HEK293 (cell line): Measurements from ENCODE around the gene DGCR2.

ENCODE experiments used
- CTCF ChIA-PET: fragments of 350-600 bp; formaldehyde crosslinking; extraction: SDS; loops from one replicate; lab custom pipeline; 2021; ENCODE audit warnings: antibody characterized with exemption; lab: Yijun Ruan, JAX
- POLR2A ChIA-PET: fragments of 300-600 bp; formaldehyde crosslinking; extraction: SDS; loops from one replicate; lab custom pipeline; 2020; ENCODE audit warnings: antibody characterized with exemption, inconsistent platforms; lab: Yijun Ruan, JAX
- H3K27ac ChIP-seq: fragments of 200-500 bp; sonication (Bioruptor generic); 2 replicates; pipeline ENCODE4 v1.5.1; 2014; ENCODE audit warnings: low read depth, low read length, control low read depth, inconsistent platforms; ENCODE audit errors: extremely low read depth
- H3K36me3 ChIP-seq, 2 experiments: fragments of 200-500 bp in 1 of 2; sonication (Bioruptor generic) in 1 of 2; 1 replicate in 1 of 2; 2 replicates in 1 of 2; pipeline ENCODE4 v1.5.1; 2014 to 2017; ENCODE audit warnings: inconsistent platforms in 2 of 2, low read length in 2 of 2; ENCODE audit not compliant: control insufficient read depth in 2 of 2, insufficient read depth in 1 of 2
- H3K4me1 ChIP-seq: fragments of 200-500 bp; sonication (Bioruptor generic); 2 replicates; pipeline ENCODE4 v1.5.1; 2014; ENCODE audit warnings: mild to moderate bottlenecking, low read length, inconsistent platforms; ENCODE audit not compliant: control insufficient read depth, insufficient read depth
- H3K4me3 ChIP-seq: 2 replicates; pipeline ENCODE4 v1.5.1; 2011; ENCODE audit warnings: low read depth, mild to moderate bottlenecking, control low read depth, low read length, moderate library complexity
- H3K9me3 ChIP-seq: fragments of 200-500 bp; sonication (Bioruptor generic); 2 replicates; pipeline ENCODE4 v1.5.1; 2014; ENCODE audit warnings: low read depth, low read length, inconsistent platforms; ENCODE audit not compliant: control insufficient read depth, insufficient read depth
- EGR2 ChIP-seq: fragments of 450-650 bp; formaldehyde crosslinking; IDR thresholded peaks from 2 replicates; pipeline ENCODE4 v1.5.1; 2016; ENCODE audit warnings: low read depth, missing biosample characterization, missing genetic modification characterization
- GLIS1 ChIP-seq: fragments of 450-650 bp; formaldehyde crosslinking; IDR thresholded peaks from 2 replicates; pipeline ENCODE4 v1.5.1; 2016; ENCODE audit warnings: missing biosample characterization, missing genetic modification characterization
- PATZ1 ChIP-seq: fragments of 450-650 bp; formaldehyde crosslinking; IDR thresholded peaks from 2 replicates; pipeline ENCODE4 v1.5.1; 2016; ENCODE audit warnings: missing biosample characterization, missing genetic modification characterization
- SCRT2 ChIP-seq: fragments of 450-650 bp; formaldehyde crosslinking; IDR thresholded peaks from 2 replicates; pipeline ENCODE4 v1.5.1; 2016; ENCODE audit warnings: missing biosample characterization, missing genetic modification characterization
- ZFHX2 ChIP-seq: fragments of 450-650 bp; formaldehyde crosslinking; conservative IDR thresholded peaks from 2 replicates; pipeline ENCODE4 v1.5.1; 2016; ENCODE audit warnings: missing biosample characterization, missing genetic modification characterization
- ZNF10 ChIP-seq: fragments of 450-650 bp; formaldehyde crosslinking; IDR thresholded peaks from 2 replicates; pipeline ENCODE4 v1.5.1; 2017; ENCODE audit warnings: missing biosample characterization, missing genetic modification characterization
- ZNF114 ChIP-seq: fragments of 450-650 bp; formaldehyde crosslinking; IDR thresholded peaks from 2 replicates; pipeline ENCODE4 v1.5.0; 2017; ENCODE audit warnings: missing biosample characterization, missing genetic modification characterization
- ZNF148 ChIP-seq: fragments of 450-650 bp; formaldehyde crosslinking; IDR thresholded peaks from 2 replicates; pipeline ENCODE4 v1.5.0; 2017; ENCODE audit warnings: missing biosample characterization, missing genetic modification characterization, borderline replicate concordance
- ZNF16 ChIP-seq: fragments of 450-650 bp; formaldehyde crosslinking; IDR thresholded peaks from 2 replicates; pipeline ENCODE4 v1.5.1; 2016; ENCODE audit warnings: low read depth, missing biosample characterization, missing genetic modification characterization
- ZNF174 ChIP-seq: fragments of 450-650 bp; formaldehyde crosslinking; IDR thresholded peaks from 2 replicates; pipeline ENCODE4 v1.5.0; 2017; ENCODE audit warnings: missing biosample characterization, mild to moderate bottlenecking, missing genetic modification characterization
- ZNF19 ChIP-seq: fragments of 450-650 bp; formaldehyde crosslinking; IDR thresholded peaks from 2 replicates; pipeline ENCODE4; 2016; ENCODE audit warnings: missing biosample characterization, missing genetic modification characterization, low read depth
- ZNF302 ChIP-seq: fragments of 450-650 bp; formaldehyde crosslinking; IDR thresholded peaks from 2 replicates; pipeline ENCODE4 v1.5.1; 2016; ENCODE audit warnings: missing biosample characterization, missing genetic modification characterization, low read depth
- ZNF335 ChIP-seq: fragments of 450-650 bp; formaldehyde crosslinking; conservative IDR thresholded peaks from 2 replicates; pipeline ENCODE4 v1.5.1; 2016; ENCODE audit warnings: missing biosample characterization, missing genetic modification characterization
- ZNF341 ChIP-seq: fragments of 450-650 bp; formaldehyde crosslinking; IDR thresholded peaks from 2 replicates; pipeline ENCODE4; 2016; ENCODE audit warnings: low read depth, missing biosample characterization, missing genetic modification characterization
- ZNF354C ChIP-seq: fragments of 450-650 bp; formaldehyde crosslinking; IDR thresholded peaks from 2 replicates; pipeline ENCODE4 v1.5.1; 2016; ENCODE audit warnings: missing biosample characterization, missing genetic modification characterization, low read depth, borderline replicate concordance
- ZNF394 ChIP-seq: fragments of 450-650 bp; formaldehyde crosslinking; IDR thresholded peaks from 2 replicates; pipeline ENCODE4 v1.5.1; 2016; ENCODE audit warnings: missing biosample characterization, missing genetic modification characterization, mild to moderate bottlenecking, moderate library complexity, borderline replicate concordance
- ZNF426 ChIP-seq: fragments of 450-650 bp; formaldehyde crosslinking; IDR thresholded peaks from 2 replicates; pipeline ENCODE4 v1.5.1; 2017; ENCODE audit warnings: missing biosample characterization, missing genetic modification characterization, mild to moderate bottlenecking, inconsistent platforms, moderate library complexity
- ZNF513 ChIP-seq: fragments of 450-650 bp; IDR thresholded peaks from 2 replicates; pipeline ENCODE4 v1.5.1; 2018; ENCODE audit warnings: missing biosample characterization, missing genetic modification characterization
- ZNF571 ChIP-seq: fragments of 450-650 bp; formaldehyde crosslinking; IDR thresholded peaks from 2 replicates; pipeline ENCODE4 v1.5.0; 2017; ENCODE audit warnings: missing biosample characterization, missing genetic modification characterization
- ZNF623 ChIP-seq: fragments of 450-650 bp; formaldehyde crosslinking; IDR thresholded peaks from 2 replicates; pipeline ENCODE4 v1.5.1; 2016; ENCODE audit warnings: missing biosample characterization, missing genetic modification characterization
- ZNF624 ChIP-seq: fragments of 450-650 bp; formaldehyde crosslinking; IDR thresholded peaks from 2 replicates; pipeline ENCODE4 v1.5.1; 2017; ENCODE audit warnings: missing biosample characterization, missing genetic modification characterization
- ZNF626 ChIP-seq: fragments of 450-650 bp; sonication (Bioruptor Pico); formaldehyde crosslinking; IDR thresholded peaks from 2 replicates; pipeline ENCODE4 v1.5.1; 2018; ENCODE audit warnings: missing biosample characterization, missing genetic modification characterization, inconsistent platforms
- ZNF777 ChIP-seq: fragments of 450-650 bp; formaldehyde crosslinking; IDR thresholded peaks from 2 replicates; pipeline ENCODE4 v1.5.1; 2017; ENCODE audit warnings: missing biosample characterization, missing genetic modification characterization, borderline replicate concordance

Gene DGCR2

GRCh38 chr22:19068784-19069271 lies 53.4 kb downstream of the DGCR2 start (continued):
- TF ChIP-seq ZNF626 (no peak), ZNF148 (tag by site-specific recombination) (no peak), GLIS1 (tag by site-specific recombination) (peak; percentile 39; the same call in 1 of the 2 replicates), ZNF16 (tag by site-specific recombination) (no peak), PATZ1 (tag by site-specific recombination) (no peak), ZNF114 (tag by site-specific recombination) (no peak), EGR2 (tag by site-specific recombination) (0 out of 2 replicates have a peak, but pooled peaks have one; percentile 23), ZNF513 (tag by site-specific recombination) (no peak), SCRT2 (tag by site-specific recombination) (peak; percentile 53), ZNF174 (no peak)

- H3K36me3 ChIP-seq = peaks cover 5 to 92% of the 10 kb centered on the region in 2 experiments; a peak in 2 of 3 replicates
- no peak overlapping the region for H3K27ac ChIP-seq
- POLR2A ChIA-PET = no interaction called here
These were observed 54.4 kb downstream of the DGCR2 start for GRCh38 chr22:19067696-19068348.

GRCh38 chr22:19066531-19067271 lies 55.5 kb downstream of the DGCR2 start:
- Histone ChIP-seq H3K4me3 (no peak overlapping the region), H3K9me3 (no peaks in the 10 kb centered on the region), H3K27ac (no peak overlapping the region), H3K4me1 (no peaks in the 10 kb centered on the region), H3K36me3 (peaks cover 5 to 96% of the 10 kb centered on the region in 2 experiments; a peak in 2 of 3 replicates)
- ChIA-PET CTCF (interaction anchor here (1.8 kb wide), 1 partner anchor 19 kb away, joined by 5 read pairs; no protein-coding TSS in a partner anchor), POLR2A (no interaction called here)
- TF ChIP-seq ZFHX2 (tag by site-specific recombination) (no peak), ZNF335 (no peak), ZNF302 (tag by site-specific recombination) (no peak), ZNF19 (tag by site-specific recombination) (no peak), ZNF354C (tag by site-specific recombination) (no peak), ZNF341 (no peak)

More at GRCh38 chr22:19067696-19068348, 54.4 kb downstream of the DGCR2 start:
- no peaks in the 10 kb centered on the region for H3K4me1 ChIP-seq
- H3K9me3 ChIP-seq = no peaks in the 10 kb centered on the region
- no peak overlapping the region for H3K4me3 ChIP-seq
- CTCF ChIA-PET = no interaction called here
- TF ChIP-seq ZNF571 (no peak), ZNF777 (tag by site-specific recombination) (no peak), ZNF426 (tag by site-specific recombination) (peak; percentile 29), ZNF624 (tag by site-specific recombination) (no peak), ZNF623 (0 out of 2 replicates have a peak, but pooled peaks have one; percentile 18), ZNF394 (tag by site-specific recombination) (peak; percentile 61; the same call in 1 of the 2 replicates), ZNF10 (tag by site-specific recombination) (no peak)
- TF ChIP-seq, all 188 proteins: peak for 3
